Activated CD4-positive, alpha-beta T cell treated with anti-CD3 and anti-CD28 coated beads for 48 hours (primary cell): ENCODE data around the gene LHCGR.

Experiments
- DNase-seq: peaks from one replicate; pipeline ENCODE4 v3.0.0-alpha.2; 2020

LHCGR gene

DNA sequence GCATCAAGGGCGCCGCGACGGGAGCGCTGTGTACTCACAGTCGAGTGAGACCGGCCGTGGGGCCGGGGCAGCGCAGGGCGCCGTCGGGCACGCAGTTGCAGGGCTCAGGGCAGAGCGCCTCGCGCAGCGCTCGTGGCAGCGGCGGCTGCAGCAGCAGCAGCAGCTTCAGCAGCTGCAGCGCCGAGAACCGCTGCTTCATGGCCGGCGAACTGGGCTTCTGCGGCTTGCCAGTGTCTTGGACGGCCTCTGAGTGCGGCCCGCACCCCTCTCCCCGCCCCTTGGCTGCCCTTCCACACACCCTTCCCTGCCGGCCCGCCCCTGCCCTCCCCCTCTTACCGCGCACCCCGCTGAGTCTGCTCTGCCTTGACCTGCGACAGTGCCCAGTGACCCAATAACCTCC lies at the start of gene LHCGR:
Gene LHCGR (minus strand): TSS at position 252 of the 400 bp plus-strand sequence. CDS start 53 bp downstream, at position 199.
- DNase-seq = no peak

DNA sequence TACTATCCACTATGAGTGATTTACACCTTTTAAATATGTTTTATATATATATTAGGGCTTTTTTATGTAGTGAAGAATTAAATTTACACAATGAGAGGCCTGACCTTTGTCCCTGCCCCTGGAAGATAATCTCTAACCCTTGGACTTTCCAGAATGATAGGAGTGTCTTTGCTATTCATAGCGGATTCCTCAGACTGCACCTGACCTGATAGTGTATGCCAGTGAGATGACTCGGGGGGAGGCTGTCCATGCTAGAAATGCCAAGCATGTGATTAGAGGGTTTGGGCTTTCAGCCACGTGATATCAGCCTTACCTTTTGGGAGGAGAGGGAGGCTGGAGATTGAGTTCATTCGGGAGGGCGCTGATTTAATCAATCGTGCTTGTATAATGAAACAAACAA lies 44.1 kb upstream of the LHCGR start:
- no peak for DNase-seq

DNA sequence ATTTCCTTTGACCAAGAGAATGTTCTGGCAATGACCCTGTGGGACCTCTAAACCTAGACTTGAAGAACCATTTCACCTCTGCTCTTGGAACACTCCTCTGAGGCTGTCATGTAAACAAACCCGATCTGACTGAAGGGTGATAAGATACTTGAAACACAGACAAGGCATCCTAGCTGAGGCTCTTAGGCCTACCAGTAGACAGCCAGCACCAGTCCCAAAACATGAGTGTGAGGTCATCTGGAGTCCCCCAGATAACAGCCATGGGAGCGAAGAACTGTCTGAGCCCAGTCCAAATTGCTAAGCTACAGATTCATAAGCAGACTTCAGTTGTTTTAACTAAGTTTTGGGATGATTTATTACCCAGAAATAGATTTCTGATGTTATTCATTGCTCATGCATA lies 39.5 kb upstream of the LHCGR start:
- no peak for DNase-seq

GRCh38 chr2:48793671-48794070 lies 38.1 kb upstream of the LHCGR start:
- no peak for DNase-seq

- no peak for DNase-seq
Observed at GRCh38 chr2:48792030-48792429, 36.5 kb upstream of the LHCGR start.

DNA sequence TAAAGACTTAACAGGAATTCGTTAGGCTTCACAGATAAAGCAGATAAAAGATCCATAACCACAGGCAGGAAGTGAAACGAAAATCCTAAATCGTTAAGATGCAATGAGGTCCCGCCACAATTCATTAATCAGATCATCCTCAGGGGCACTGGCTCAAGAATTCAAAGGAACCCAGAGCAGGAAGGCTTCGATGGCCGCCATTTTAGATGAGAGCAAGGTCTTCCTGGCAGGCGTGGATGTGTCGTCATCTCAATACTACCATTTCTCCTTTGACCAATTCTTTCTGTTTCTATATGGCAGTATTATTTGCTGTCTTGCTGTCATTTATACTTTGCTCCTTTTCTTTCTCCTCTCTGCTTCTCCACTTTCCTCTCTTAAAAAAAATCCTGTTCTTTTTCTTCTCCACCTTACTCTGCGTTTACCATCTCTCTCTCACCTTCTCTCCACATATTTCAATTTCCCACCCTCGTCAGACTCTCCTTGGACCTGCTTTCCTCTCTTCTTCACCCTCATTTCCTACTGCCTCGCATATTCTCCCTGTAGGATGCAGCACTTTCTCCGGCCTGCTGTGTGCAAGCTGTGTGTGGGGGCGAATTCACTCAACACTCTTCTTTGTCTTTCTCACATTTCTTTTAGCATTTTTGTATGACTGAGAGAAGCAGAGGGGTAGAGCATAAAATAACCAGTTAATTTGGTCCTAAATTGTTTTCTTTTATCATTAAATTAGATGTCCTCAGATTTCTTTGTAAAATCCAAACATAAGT lies 35.1 kb upstream of the LHCGR start:
- no peak for DNase-seq

DNA sequence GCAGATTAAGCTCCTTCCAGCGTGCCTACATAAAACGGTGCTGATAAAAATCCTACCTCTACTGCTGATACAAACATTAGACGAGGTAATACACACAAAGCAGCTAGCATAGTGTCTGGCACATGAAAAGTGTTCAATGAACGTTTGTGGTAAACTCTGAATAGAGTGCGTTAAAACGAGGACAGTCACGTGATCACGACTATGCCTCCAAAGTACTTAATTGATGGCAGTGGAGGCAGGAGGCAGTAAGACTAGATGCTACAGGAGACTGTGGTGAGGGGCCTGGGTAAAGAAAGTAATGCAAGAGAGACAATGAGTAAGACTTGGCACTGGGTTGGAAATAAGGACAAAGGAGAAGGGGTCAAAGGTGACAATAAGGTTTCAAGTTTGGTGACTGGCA lies 32.1 kb upstream of the LHCGR start:
- DNase-seq = no peak

GRCh38 chr2:48781366-48781765 lies 25.8 kb upstream of the LHCGR start:
- DNase-seq = no peak

GRCh38 chr2:48779019-48779716 lies 23.6 kb upstream of the LHCGR start:
- no peak for DNase-seq

DNA sequence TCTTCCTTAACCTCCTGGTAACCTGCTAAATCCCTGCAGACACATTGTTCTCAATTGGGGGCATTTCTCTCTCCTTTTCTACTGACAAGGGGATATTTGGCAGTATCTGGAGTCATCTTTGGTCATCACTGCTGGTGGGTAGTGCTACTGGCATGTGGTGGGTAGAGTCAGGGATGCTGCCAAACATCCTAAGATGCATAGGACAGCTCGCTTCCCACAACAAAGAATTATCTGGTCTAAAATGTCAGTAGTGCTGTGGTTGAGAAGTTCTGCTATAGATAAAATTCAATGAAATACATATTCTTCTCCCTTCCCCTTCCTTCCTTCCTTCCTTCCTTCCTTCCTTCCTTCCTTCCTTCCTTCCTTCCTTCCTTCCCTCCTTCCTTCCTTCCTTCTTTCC lies 18.7 kb upstream of the LHCGR start:
- no peak for DNase-seq

DNA sequence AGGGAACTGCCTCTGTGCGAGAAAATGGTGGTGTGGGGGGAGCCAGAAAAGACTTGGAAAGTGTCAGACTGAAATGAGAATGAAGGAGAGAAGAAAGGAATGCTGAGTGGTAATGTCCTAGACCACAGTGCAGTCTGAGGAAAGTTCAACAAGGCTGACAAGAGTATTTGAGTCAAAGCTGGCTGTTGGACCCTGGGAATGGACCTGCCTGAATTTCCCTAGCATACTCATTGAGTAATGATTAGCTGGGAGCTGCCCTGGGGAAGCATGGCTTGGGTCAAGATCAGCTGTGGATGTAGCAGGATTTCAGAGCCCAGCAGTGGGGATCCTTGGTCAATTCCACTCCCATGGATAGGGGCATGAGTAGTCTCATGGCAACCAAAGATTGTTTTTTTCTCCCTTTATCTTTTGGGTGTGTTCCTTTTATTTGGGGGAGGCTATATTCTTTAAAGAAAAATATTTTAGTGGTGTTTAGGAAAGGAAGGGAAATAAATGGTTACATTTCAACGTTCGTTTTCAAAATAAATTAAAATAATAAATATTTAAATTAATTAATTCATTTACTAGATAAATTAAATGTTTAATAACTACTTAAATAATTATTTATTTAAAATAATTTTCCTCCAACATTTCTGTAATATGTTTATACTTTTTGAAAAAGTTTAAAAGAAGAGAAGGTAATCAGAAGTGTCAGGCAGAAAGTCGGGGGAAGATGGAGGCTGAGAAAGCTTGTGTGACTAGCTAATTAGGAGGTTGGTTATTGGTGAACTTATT lies 15.9 kb upstream of the LHCGR start:
- no peak for DNase-seq

DNA sequence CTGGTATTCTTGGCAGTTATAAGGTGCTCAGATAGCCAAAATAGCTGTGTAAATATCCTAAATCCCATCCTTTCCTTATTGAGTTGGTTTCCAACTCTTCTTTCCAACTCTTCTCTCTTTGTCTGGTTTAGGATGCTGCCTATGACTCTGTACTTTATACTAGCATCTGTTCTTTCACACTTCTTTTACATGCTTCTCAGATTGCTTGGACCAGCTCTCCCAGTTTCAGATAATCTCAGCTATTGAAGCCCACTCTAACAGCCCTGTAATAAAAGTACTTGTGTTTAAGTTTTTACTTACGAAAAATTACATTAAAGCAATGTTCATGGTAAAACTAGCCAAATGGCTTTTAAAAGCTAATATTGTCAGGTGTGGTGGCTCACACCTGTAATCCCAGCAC lies 14.7 kb upstream of the LHCGR start:
- DNase-seq = no peak

GRCh38 chr2:48768669-48769068 lies 13.1 kb upstream of the LHCGR start:
- DNase-seq = no peak

- no peak for DNase-seq
Observed at GRCh38 chr2:48767330-48767729, 11.8 kb upstream of the LHCGR start.

- no peak for DNase-seq
Observed at GRCh38 chr2:48760826-48761225, 5.3 kb upstream of the LHCGR start.

GRCh38 chr2:48759682-48760081 lies 4.2 kb upstream of the LHCGR start:
- no peak for DNase-seq

DNA sequence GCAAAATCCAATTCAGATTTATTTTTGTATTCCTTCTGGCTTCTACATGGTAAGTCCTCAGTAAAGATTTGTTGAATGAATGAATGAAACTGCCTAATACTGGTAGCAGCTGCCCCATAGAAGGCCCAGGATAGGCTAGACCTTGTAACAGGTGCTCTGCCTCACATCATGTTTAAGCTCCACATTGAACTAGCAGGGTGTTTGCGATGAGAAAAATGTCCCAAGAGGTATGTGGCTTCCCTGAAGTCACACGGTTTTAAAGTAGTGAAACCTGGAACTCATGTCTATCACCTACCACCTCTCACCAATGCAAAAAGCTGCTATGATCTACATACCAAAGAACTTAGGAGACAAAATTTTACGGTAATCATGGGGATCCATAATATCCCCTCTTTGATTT lies 765 bp upstream of the LHCGR start:
- no peak for DNase-seq

GRCh38 chr2:48754874-48755273 lies 650 bp downstream of the LHCGR start:
- DNase-seq = no peak

GRCh38 chr2:48753228-48753627 lies 2.3 kb downstream of the LHCGR start:
- no peak for DNase-seq

DNA sequence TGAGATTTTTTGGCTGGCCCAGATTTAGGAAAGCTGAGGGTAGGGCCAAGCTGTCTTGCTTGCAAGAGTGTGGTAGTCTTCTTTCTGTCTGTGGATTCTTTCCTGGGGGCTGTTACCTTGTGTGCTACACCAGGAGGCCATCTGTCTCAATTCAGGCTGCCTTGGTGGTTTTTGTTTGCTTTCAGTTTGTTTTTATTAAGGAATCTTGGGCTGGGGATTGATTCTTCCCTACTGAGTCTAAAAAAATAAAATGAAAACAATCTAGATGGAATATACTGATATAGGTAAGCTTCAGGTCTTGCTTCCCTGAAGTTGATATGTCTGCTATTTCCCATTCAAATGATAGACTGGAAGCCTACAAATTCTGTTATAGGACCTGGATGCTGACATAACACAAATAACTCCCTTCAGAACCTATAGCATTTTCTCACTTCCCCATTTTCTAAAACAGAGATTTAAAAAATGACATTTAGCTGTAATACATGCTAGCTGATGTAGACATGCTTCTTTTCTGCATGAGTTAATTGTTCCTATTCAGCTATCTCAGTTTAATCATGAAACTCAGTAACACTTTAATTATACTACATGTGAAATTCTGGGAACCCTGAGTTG lies 5.3 kb downstream of the LHCGR start:
- DNase-seq = no peak

DNA sequence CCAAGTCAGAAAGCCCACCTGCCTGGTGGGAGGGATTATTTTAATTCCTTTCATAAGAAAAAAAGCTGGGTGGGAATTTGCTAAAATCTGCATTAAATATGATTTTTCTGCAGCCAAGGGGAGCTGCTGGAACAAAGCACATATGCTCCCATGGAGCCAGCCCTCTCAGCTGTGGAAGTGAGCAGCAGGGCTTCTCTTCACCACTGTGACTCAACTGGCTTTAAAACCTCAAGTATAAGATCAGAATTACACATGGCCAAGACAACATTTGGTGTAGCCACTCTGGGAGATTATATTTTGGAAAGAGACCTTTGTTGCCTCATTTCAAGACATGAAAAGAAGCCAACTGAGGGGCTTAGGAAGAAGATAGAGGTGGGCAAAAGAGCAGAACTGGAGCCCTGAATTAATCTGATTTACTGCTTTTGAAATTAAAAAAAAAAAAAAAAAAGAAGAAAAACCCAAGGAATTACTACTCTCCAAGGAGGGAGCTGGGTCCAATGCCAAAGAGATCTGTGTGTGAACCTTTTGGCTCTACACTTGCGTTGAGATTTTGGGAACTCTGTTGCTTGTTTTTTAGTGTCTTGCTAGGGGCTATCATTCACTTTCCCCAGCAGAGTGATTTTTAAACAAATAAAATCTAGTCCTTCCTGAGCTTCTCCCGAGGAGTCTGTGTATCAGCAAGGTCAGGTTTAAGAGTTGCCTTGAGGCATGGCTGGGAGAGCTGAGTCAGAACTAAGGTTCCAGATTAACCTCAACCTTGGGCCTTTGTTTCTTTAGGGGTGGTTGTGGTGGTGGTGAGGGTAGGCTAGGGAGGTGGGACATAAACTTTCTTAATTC lies 6.0 kb downstream of the LHCGR start:
- DNase-seq = no peak

DNA sequence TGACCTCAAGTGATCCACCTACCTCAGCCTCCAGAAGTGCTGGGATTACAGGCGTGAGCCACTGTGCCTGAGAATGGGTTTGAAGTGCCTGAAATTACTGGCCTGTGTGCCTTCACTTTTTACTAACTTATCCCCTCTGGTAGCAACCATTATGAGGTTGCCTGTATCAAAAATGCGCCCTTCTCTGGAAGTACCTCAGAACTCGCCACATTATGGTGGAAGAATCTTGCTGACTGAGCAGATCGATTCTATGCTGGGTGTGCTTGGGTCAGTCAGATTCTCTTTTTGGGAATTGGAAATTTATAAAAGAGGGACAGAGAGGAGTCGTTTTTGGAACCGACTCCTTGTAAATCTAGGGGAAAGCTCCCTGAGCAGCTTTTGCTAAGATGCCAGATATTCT lies 8.2 kb downstream of the LHCGR start:
- DNase-seq = no peak
